K562 (cell line): Measurements from ENCODE around the gene YJEFN3. TPM values are rescaled to one million over a fixed set of nuclear protein-coding genes. Genes with fewer than 3 reads are reported as not detected.

ENCODE experiments used
- ARID2 ChIP-seq: fragments of 450-650 bp; IDR thresholded peaks from 2 replicates; pipeline ENCODE4 v1.6.1; 2017; ENCODE audit warnings: antibody characterized with exemption, mild to moderate bottlenecking
- BDP1 ChIP-seq: IDR thresholded peaks from 3 replicates; pipeline ENCODE4 v1.6.1; 2011; ENCODE audit not compliant: insufficient read length, insufficient read depth
- CBX8 ChIP-seq: fragments of 200-600 bp; sonication (generic); IDR thresholded peaks from 2 replicates; pipeline ENCODE4 v1.6.1; 2012; ENCODE audit warnings: borderline replicate concordance, mixed run types, low read depth, mild to moderate bottlenecking, moderate library complexity, mixed read lengths, low read length, control low read depth, inconsistent platforms; ENCODE audit not compliant: poor library complexity, severe bottlenecking; ENCODE audit errors: extremely low read depth
- CC2D1A ChIP-seq: fragments of 450-650 bp; IDR thresholded peaks from 2 replicates; pipeline ENCODE4 v1.6.1; 2017; ENCODE audit warnings: mild to moderate bottlenecking
- HDGF ChIP-seq: fragments of 450-650 bp; IDR thresholded peaks from 2 replicates; pipeline ENCODE4 v1.6.1; 2016
- HEY1 ChIP-seq: fragments of 250-450 bp; sonication (Bioruptor Pico); IDR thresholded peaks from 2 replicates; pipeline ENCODE4 v1.5.0; 2020; ENCODE audit warnings: mild to moderate bottlenecking, moderate library complexity, borderline replicate concordance
- NCOR1 ChIP-seq: fragments of 450-650 bp; IDR thresholded peaks from 2 replicates; pipeline ENCODE4 v1.6.1; 2016; ENCODE audit warnings: mild to moderate bottlenecking, moderate library complexity
- POLR2A ChIP-seq: fragments of 450-650 bp; conservative IDR thresholded peaks from 2 replicates; pipeline ENCODE4 v1.6.1; 2016
- POLR2AphosphoS2 ChIP-seq: IDR thresholded peaks from 2 replicates; pipeline ENCODE4 v1.6.1; 2012; ENCODE audit warnings: low read length, improper control_type of control experiment
- RBM15 ChIP-seq: fragments of 200-400 bp; formaldehyde crosslinking; IDR thresholded peaks from 2 replicates; pipeline ENCODE4 v1.6.1; 2018; ENCODE audit warnings: mild to moderate bottlenecking, low read length, moderate library complexity; ENCODE audit not compliant: insufficient read depth
- SMARCA5 ChIP-seq: fragments of 450-650 bp; IDR thresholded peaks from 2 replicates; pipeline ENCODE4 v1.6.1; 2016
- SMARCB1 ChIP-seq: IDR thresholded peaks from 2 replicates; pipeline ENCODE4 v1.6.1; 2011; ENCODE audit warnings: improper control_type of control experiment, low read depth; ENCODE audit not compliant: insufficient read length
- ZNF239 ChIP-seq: fragments of 250-450 bp; sonication (Bioruptor Pico); IDR thresholded peaks from 2 replicates; pipeline ENCODE4 v1.4.0; 2020; ENCODE audit warnings: mild to moderate bottlenecking
- ZNF561 ChIP-seq: fragments of 450-650 bp; formaldehyde crosslinking; conservative IDR thresholded peaks from 2 replicates; pipeline ENCODE4 v1.4.0; 2020; ENCODE audit warnings: mild to moderate bottlenecking, moderate library complexity
- ZNF77 ChIP-seq: fragments of 250-450 bp; sonication (Bioruptor Pico); IDR thresholded peaks from 2 replicates; pipeline ENCODE4 v1.5.0; 2020
- polyA plus RNA-seq, 8 experiments: library from polyadenylated mRNA; depleted of rRNA in 4 of 8; stranded (reverse) in 5 of 8; unstranded in 3 of 8; fragments of >200 nt; fragmentation: Nextera tagmentation in 2 of 8; fragmentation: Illumina TruSeq in 1 of 8; extraction: Ambion mirVana in 2 of 8; extraction: Trizol in 1 of 8; gene quantifications; 2 replicates each; pipeline versions ENCODE4 v1.2.1 to v1.2.3, GENCODE V29; 2011 to 2014; ENCODE audit warnings: inconsistent platforms in 1 of 8, missing spikeins in 1 of 8
- total RNA-seq, 7 experiments: library from RNA; depleted of rRNA in 6 of 7; stranded (reverse); fragments of >200 nt in 6 of 7; fragmentation: Illumina TruSeq in 2 of 7; extraction: Trizol in 2 of 7; gene quantifications; 2 replicates each; pipeline versions ENCODE4 v1.2.1 to v1.2.3, GENCODE V29; 2011 to 2021; ENCODE audit warnings: low replicate concordance in 1 of 7
- TF ChIP-seq, protein P1 (sequence below): sonication (generic); formaldehyde crosslinking; IDR thresholded peaks from 2 replicates; pipeline ENCODE4 v1.8.1; 2022; ENCODE audit warnings: missing genetic modification reagents
- TF ChIP-seq, protein P2 (sequence below): fragments of 450-650 bp; formaldehyde crosslinking; IDR thresholded peaks from 2 replicates; pipeline ENCODE4 v1.4.0; 2020; ENCODE audit warnings: mild to moderate bottlenecking, moderate library complexity
- TF ChIP-seq, protein P3 (sequence below): sonication (generic); formaldehyde crosslinking; IDR thresholded peaks from 2 replicates; pipeline ENCODE4 v1.8.0; 2022; ENCODE audit warnings: mild to moderate bottlenecking, low read depth, missing genetic modification reagents
- TF ChIP-seq, protein P4 (sequence below): sonication (generic); formaldehyde crosslinking; IDR thresholded peaks from 2 replicates; pipeline ENCODE4 v1.8.1; 2022; ENCODE audit warnings: missing genetic modification reagents
- TF ChIP-seq, protein P5 (sequence below): IDR thresholded peaks from 2 replicates; pipeline ENCODE4 v1.6.1; 2011; ENCODE audit warnings: borderline replicate concordance, low read depth, mild to moderate bottlenecking, moderate library complexity, low read length; ENCODE audit not compliant: insufficient read depth, poor library complexity, severe bottlenecking

The YJEFN3 gene
- total and polyA plus RNA-seq, 9 of the 15 experiments (the other 6 are each of a cell fraction or from before 2014, with no cell fraction given) = 0.04 to 5.8 (median 1.3) TPM; not detected in 1

DNA sequence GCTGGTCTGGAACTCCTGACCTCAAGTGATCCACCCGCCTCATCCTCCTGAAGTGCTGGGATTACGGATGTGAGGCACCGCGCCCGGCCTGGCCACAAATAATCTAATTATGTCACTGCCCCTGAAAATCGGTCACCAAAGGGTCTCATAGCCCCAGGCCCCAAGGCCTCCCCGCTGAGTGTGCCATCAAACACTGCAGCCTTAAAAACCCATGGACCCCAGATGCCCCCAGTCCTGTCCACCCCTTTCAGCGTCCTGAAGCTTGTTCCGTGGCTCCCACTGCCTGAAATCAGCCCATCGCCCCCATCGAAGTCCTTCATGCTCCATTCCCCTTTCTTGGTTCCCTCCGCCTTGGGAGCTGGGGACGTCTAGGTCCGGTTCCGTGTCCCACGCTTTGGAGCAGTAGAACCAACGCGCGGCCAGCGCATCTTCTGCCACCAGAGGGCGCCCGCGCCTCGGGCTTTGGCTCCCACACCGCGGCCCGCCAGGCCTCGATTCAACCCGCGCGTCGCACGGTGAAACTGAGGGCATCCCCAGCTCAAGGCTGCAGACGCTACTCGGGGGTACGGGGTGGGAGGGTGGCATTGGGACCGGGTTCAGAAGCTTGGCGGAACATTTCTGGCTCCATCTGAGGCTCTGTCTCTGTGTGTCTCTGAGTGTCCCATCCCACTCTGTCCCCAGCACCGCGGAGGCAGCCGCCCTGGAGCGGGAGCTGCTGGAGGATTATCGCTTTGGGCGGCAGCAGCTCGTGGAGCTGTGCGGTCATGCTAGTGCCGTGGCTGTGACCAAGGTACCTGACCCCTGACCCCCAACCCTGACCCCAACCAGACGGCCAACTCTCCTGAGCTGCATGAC is 3.5 kb downstream of the YJEFN3 start (continued):
- TF ChIP-seq ZNF239 (CRISPR knock-in tag) = no peak
- TF ChIP-seq HDGF = no peak
- TF ChIP-seq, protein P1, sequence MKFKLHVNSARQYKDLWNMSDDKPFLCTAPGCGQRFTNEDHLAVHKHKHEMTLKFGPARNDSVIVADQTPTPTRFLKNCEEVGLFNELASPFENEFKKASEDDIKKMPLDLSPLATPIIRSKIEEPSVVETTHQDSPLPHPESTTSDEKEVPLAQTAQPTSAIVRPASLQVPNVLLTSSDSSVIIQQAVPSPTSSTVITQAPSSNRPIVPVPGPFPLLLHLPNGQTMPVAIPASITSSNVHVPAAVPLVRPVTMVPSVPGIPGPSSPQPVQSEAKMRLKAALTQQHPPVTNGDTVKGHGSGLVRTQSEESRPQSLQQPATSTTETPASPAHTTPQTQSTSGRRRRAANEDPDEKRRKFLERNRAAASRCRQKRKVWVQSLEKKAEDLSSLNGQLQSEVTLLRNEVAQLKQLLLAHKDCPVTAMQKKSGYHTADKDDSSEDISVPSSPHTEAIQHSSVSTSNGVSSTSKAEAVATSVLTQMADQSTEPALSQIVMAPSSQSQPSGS = no peak
- peak; percentile 70; the same call in 1 of the 2 replicates for TF ChIP-seq POLR2AphosphoS2
- no peak for TF ChIP-seq HEY1
- TF ChIP-seq NCOR1 = no peak
- TF ChIP-seq, protein P2, sequence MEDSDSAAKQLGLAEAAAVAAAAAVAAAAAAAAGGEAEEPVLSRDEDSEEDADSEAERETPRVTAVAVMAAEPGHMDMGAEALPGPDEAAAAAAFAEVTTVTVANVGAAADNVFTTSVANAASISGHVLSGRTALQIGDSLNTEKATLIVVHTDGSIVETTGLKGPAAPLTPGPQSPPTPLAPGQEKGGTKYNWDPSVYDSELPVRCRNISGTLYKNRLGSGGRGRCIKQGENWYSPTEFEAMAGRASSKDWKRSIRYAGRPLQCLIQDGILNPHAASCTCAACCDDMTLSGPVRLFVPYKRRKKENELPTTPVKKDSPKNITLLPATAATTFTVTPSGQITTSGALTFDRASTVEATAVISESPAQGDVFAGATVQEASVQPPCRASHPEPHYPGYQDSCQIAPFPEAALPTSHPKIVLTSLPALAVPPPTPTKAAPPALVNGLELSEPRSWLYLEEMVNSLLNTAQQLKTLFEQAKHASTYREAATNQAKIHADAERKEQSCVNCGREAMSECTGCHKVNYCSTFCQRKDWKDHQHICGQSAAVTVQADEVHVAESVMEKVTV (CRISPR knock-in tag) = peak; percentile 62
- TF ChIP-seq ZNF77 = no peak
- TF ChIP-seq CBX8 = no peak
- no peak for TF ChIP-seq SMARCB1
- TF ChIP-seq BDP1 = no peak
- TF ChIP-seq RBM15 = no peak
- TF ChIP-seq, protein P3, sequence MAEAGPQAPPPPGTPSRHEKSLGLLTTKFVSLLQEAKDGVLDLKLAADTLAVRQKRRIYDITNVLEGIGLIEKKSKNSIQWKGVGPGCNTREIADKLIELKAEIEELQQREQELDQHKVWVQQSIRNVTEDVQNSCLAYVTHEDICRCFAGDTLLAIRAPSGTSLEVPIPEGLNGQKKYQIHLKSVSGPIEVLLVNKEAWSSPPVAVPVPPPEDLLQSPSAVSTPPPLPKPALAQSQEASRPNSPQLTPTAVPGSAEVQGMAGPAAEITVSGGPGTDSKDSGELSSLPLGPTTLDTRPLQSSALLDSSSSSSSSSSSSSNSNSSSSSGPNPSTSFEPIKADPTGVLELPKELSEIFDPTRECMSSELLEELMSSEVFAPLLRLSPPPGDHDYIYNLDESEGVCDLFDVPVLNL = no peak
- TF ChIP-seq, protein P4, sequence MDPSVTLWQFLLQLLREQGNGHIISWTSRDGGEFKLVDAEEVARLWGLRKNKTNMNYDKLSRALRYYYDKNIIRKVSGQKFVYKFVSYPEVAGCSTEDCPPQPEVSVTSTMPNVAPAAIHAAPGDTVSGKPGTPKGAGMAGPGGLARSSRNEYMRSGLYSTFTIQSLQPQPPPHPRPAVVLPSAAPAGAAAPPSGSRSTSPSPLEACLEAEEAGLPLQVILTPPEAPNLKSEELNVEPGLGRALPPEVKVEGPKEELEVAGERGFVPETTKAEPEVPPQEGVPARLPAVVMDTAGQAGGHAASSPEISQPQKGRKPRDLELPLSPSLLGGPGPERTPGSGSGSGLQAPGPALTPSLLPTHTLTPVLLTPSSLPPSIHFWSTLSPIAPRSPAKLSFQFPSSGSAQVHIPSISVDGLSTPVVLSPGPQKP (CRISPR knock-in tag) = no peak
- TF ChIP-seq POLR2A = 0 out of 2 replicates have a peak, but pooled peaks have one; percentile 33
- no peak for TF ChIP-seq SMARCA5
- TF ChIP-seq ZNF561 (CRISPR knock-in tag) = no peak
- TF ChIP-seq ARID2 = peak; percentile 88
- TF ChIP-seq, protein P5, sequence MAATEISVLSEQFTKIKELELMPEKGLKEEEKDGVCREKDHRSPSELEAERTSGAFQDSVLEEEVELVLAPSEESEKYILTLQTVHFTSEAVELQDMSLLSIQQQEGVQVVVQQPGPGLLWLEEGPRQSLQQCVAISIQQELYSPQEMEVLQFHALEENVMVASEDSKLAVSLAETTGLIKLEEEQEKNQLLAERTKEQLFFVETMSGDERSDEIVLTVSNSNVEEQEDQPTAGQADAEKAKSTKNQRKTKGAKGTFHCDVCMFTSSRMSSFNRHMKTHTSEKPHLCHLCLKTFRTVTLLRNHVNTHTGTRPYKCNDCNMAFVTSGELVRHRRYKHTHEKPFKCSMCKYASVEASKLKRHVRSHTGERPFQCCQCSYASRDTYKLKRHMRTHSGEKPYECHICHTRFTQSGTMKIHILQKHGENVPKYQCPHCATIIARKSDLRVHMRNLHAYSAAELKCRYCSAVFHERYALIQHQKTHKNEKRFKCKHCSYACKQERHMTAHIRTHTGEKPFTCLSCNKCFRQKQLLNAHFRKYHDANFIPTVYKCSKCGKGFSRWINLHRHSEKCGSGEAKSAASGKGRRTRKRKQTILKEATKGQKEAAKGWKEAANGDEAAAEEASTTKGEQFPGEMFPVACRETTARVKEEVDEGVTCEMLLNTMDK = peak; percentile 68
- TF ChIP-seq CC2D1A = peak; percentile 60; the same call in 1 of the 2 replicates
